H9 (cell line): ENCODE results near the gene TMPRSS11A. TPM values are rescaled to one million over a fixed set of nuclear protein-coding genes. Genes with fewer than 3 reads are reported as not detected.

Experiments
- DNase-seq: peaks from one replicate; pipeline ENCODE4 v3.0.0-alpha.2; 2017
- H2AFZ ChIP-seq: one replicate; pipeline ENCODE4 v1.6.1; 2013; ENCODE audit warnings: mild to moderate bottlenecking, low read length, control low read depth, moderate library complexity
- H2AK5ac ChIP-seq: 2 replicates; pipeline ENCODE4 v1.6.1; 2013; ENCODE audit warnings: low read length, control low read depth, mixed read lengths; ENCODE audit not compliant: insufficient read length
- H2BK120ac ChIP-seq: one replicate; pipeline ENCODE4 v1.6.1; 2013; ENCODE audit warnings: low read depth, mild to moderate bottlenecking, low read length, control low read depth, inconsistent platforms; ENCODE audit not compliant: poor library complexity, severe bottlenecking
- H2BK12ac ChIP-seq: 2 replicates; pipeline ENCODE4 v1.6.1; 2013; ENCODE audit warnings: low read length, control low read depth, mixed read lengths, low read depth; ENCODE audit not compliant: insufficient read length
- H2BK15ac ChIP-seq: 2 replicates; pipeline ENCODE4 v1.6.1; 2013; ENCODE audit warnings: low read depth, low read length, control low read depth
- H2BK20ac ChIP-seq: one replicate; pipeline ENCODE4 v1.6.1; 2013; ENCODE audit warnings: low read depth, mild to moderate bottlenecking, low read length, control low read depth, inconsistent platforms; ENCODE audit not compliant: poor library complexity, severe bottlenecking
- H2BK5ac ChIP-seq: 2 replicates; pipeline ENCODE4 v1.6.1; 2013; ENCODE audit warnings: low read length, control low read depth, mixed read lengths; ENCODE audit not compliant: insufficient read length
- H3K14ac ChIP-seq: 2 replicates; pipeline ENCODE4 v1.6.1; 2013; ENCODE audit warnings: low read length, control low read depth; ENCODE audit not compliant: insufficient read depth
- H3K18ac ChIP-seq: 2 replicates; pipeline ENCODE4 v1.6.1; 2013; ENCODE audit warnings: low read depth, mild to moderate bottlenecking, mixed read lengths, low read length, control low read depth; ENCODE audit not compliant: insufficient read length
- H3K23ac ChIP-seq: 2 replicates; pipeline ENCODE4 v1.6.1; 2013; ENCODE audit warnings: low read length, control low read depth, mixed read lengths, low read depth; ENCODE audit not compliant: insufficient read length
- H3K23me2 ChIP-seq: 2 replicates; pipeline ENCODE4 v1.6.1; 2013; ENCODE audit warnings: low read depth, mild to moderate bottlenecking, mixed read lengths, low read length, control low read depth; ENCODE audit not compliant: insufficient read length, poor library complexity, severe bottlenecking
- H3K27ac ChIP-seq: 2 replicates; pipeline ENCODE4 v1.5.1; 2013; ENCODE audit warnings: low read length, control low read depth, mixed read lengths, low read depth; ENCODE audit not compliant: insufficient read length
- H3K27me3 ChIP-seq: 2 replicates; pipeline ENCODE4 v1.6.1; 2013; ENCODE audit warnings: low read length, control low read depth, inconsistent platforms; ENCODE audit not compliant: insufficient read depth
- H3K4ac ChIP-seq: 2 replicates; pipeline ENCODE4 v1.6.1; 2013; ENCODE audit warnings: low read depth, mild to moderate bottlenecking, control low read depth, inconsistent platforms, low read length, moderate library complexity
- H3K4me1 ChIP-seq: 2 replicates; pipeline ENCODE4 v1.6.1; 2013; ENCODE audit warnings: low read length, control low read depth, inconsistent platforms; ENCODE audit not compliant: insufficient read depth
- H3K4me2 ChIP-seq: 2 replicates; pipeline ENCODE4 v1.6.1; 2013; ENCODE audit warnings: low read length, control low read depth, mixed read lengths; ENCODE audit not compliant: insufficient read length, insufficient read depth
- H3K56ac ChIP-seq: 2 replicates; pipeline ENCODE4 v1.6.1; 2013; ENCODE audit warnings: low read depth, mild to moderate bottlenecking, mixed read lengths, low read length, control low read depth; ENCODE audit not compliant: insufficient read length
- H3K79me1 ChIP-seq: 2 replicates; pipeline ENCODE4 v1.6.1; 2013; ENCODE audit warnings: low read depth, mild to moderate bottlenecking, moderate library complexity, low read length, control low read depth, inconsistent platforms; ENCODE audit not compliant: insufficient read depth, poor library complexity, severe bottlenecking
- H3K79me2 ChIP-seq: 2 replicates; pipeline ENCODE4 v1.6.1; 2013; ENCODE audit warnings: low read length, control low read depth, inconsistent platforms; ENCODE audit not compliant: insufficient read depth
- H3K9ac ChIP-seq: 2 replicates; pipeline ENCODE4 v1.6.1; 2013; ENCODE audit warnings: low read length, control low read depth, mixed read lengths; ENCODE audit not compliant: insufficient read length; ENCODE audit errors: extremely low read depth
- H3K9me3 ChIP-seq: one replicate; pipeline ENCODE4 v1.6.1; 2013; ENCODE audit warnings: low read depth, low read length, inconsistent platforms; ENCODE audit not compliant: control insufficient read depth
- H3T11ph ChIP-seq: one replicate; pipeline ENCODE4 v1.6.1; 2013; ENCODE audit warnings: mild to moderate bottlenecking, low read length, control low read depth, inconsistent platforms
- H4K20me1 ChIP-seq: one replicate; pipeline ENCODE4 v1.6.1; 2013; ENCODE audit not compliant: control insufficient read depth, insufficient read length, insufficient read depth
- H4K5ac ChIP-seq: 2 replicates; pipeline ENCODE4 v1.6.1; 2013; ENCODE audit warnings: low read depth, mild to moderate bottlenecking, mixed read lengths, low read length, control low read depth; ENCODE audit not compliant: insufficient read length
- H4K8ac ChIP-seq: replicated peaks from 2 replicates; pipeline ENCODE4 v1.6.1; 2013; ENCODE audit warnings: low read length, control low read depth, mixed read lengths, low read depth; ENCODE audit not compliant: insufficient read length
- H4K91ac ChIP-seq: 2 replicates; pipeline ENCODE4 v1.6.1; 2013; ENCODE audit warnings: low read depth, mild to moderate bottlenecking, moderate library complexity, mixed read lengths, low read length, control low read depth; ENCODE audit not compliant: insufficient read length
- H3K27ac Mint-ChIP-seq, 3 experiments: 2 replicates in 2 of 3; 3 replicates in 1 of 3; pipeline ENCODE4 v1.8.0; 2020 to 2021; ENCODE audit warnings: mixed read lengths in 3 of 3, mild to moderate bottlenecking in 1 of 3, moderate library complexity in 1 of 3
- H3K27me3 Mint-ChIP-seq: 2 replicates; pipeline ENCODE4 v1.8.0; 2021; ENCODE audit warnings: low read depth, mild to moderate bottlenecking, moderate library complexity, mixed read lengths
- H3K36me3 Mint-ChIP-seq, 3 experiments: 2 replicates in 2 of 3; 3 replicates in 1 of 3; pipeline ENCODE4 v1.8.0; 2020 to 2021; ENCODE audit warnings: low read depth in 3 of 3, mixed read lengths in 3 of 3; ENCODE audit not compliant: insufficient read depth in 1 of 3
- H3K4me1 Mint-ChIP-seq, 2 experiments: 2 replicates each; pipeline ENCODE4 v1.8.0; 2020; ENCODE audit warnings: mixed read lengths in 2 of 2
- H3K4me3 Mint-ChIP-seq, 2 experiments: 2 replicates in 1 of 2; 3 replicates in 1 of 2; pipeline ENCODE4 v1.8.0; 2020 to 2021; ENCODE audit warnings: mild to moderate bottlenecking in 2 of 2, mixed read lengths in 2 of 2, moderate library complexity in 1 of 2
- H3K9me3 Mint-ChIP-seq, 2 experiments: 2 replicates in 1 of 2; 3 replicates in 1 of 2; pipeline ENCODE4 v1.8.0; 2020; ENCODE audit warnings: mild to moderate bottlenecking in 2 of 2, mixed read lengths in 2 of 2, moderate library complexity in 1 of 2
- CTCF ChIP-seq: fragments of 200-600 bp; sonication (generic); conservative IDR thresholded peaks from 3 replicates; pipeline ENCODE4 v1.8.0; 2021; ENCODE audit warnings: antibody characterized with exemption, mild to moderate bottlenecking
- WGBS: extraction: QIAGEN DNeasy Blood & Tissue Kit; methylation state at CpG from one replicate; pipeline ENCODE4 v1.1.7; 2013; ENCODE audit warnings: missing lambda C conversion rate, low lambda C conversion rate, mixed read lengths; ENCODE audit not compliant: insufficient read length; ENCODE audit errors: extremely low coverage; 5-methylcytosine and 5-hydroxymethylcytosine counted together
- total RNA-seq: library from RNA; stranded (reverse); gene quantifications from 2 replicates; pipeline ENCODE4 v1.2.1, GENCODE V29; 2021

Gene TMPRSS11A
- total RNA-seq, 1 experiment from 2014 or later = not detected

- H4K20me1 ChIP-seq = no peaks in the 10 kb centered on the region
- no peak overlapping the region for H3K23ac ChIP-seq
- no peak overlapping the region for H2BK15ac ChIP-seq
- H3K79me2 ChIP-seq = no peaks in the 10 kb centered on the region
- H2AK5ac ChIP-seq = no peak overlapping the region
- no peaks in the 10 kb centered on the region for H3K9me3 ChIP-seq
- H3K9me3 Mint-ChIP-seq = no peaks in the 10 kb centered on the region
- H4K91ac ChIP-seq = no peak overlapping the region
- no peak overlapping the region for H3K14ac ChIP-seq
- no peak overlapping the region for H2BK5ac ChIP-seq
- no peak overlapping the region for H2BK12ac ChIP-seq
- no peaks in the 10 kb centered on the region for H3K23me2 ChIP-seq
- no peak overlapping the region for H2AFZ ChIP-seq
- H3K27me3 ChIP-seq = no peaks in the 10 kb centered on the region
- H3K4me1 Mint-ChIP-seq = peaks cover 9 to 11% of the 10 kb centered on the region in 2 experiments
- H3K79me1 ChIP-seq = no peaks in the 10 kb centered on the region
- H3K4me1 ChIP-seq = no peaks in the 10 kb centered on the region
- H3K56ac ChIP-seq = no peak overlapping the region
- H3K4ac ChIP-seq = no peak overlapping the region
- H3K27ac Mint-ChIP-seq = no peak overlapping the region
- no peak overlapping the region for H3K4me3 Mint-ChIP-seq
- H2BK20ac ChIP-seq = no peak overlapping the region
- WGBS = no CpG with 5 or more reads among the region's 3 CpGs
- no peak overlapping the region for H4K5ac ChIP-seq
- H3K27me3 Mint-ChIP-seq = no peaks in the 10 kb centered on the region
- DNase-seq = no peak
- no peak overlapping the region for H3K27ac ChIP-seq
- no peak overlapping the region for H3T11ph ChIP-seq
- H3K36me3 Mint-ChIP-seq = no peaks in the 10 kb centered on the region
- no peak for TF ChIP-seq CTCF
- H2BK120ac ChIP-seq = no peak overlapping the region
- H3K4me2 ChIP-seq = no peak overlapping the region
- H3K18ac ChIP-seq = no peak overlapping the region
- no peak overlapping the region for H3K9ac ChIP-seq
- no peak overlapping the region for H4K8ac ChIP-seq
Observed at GRCh38 chr4:67877086-67877485, 86.2 kb downstream of the TMPRSS11A start.
